HL-60 (cell line): ENCODE measurements around the gene BICD2.

ENCODE experiments used
- CTCF ChIP-seq: IDR thresholded peaks from one replicate; pipeline ENCODE4 v1.5.1; 2011; ENCODE audit warnings: low read length, control low read depth, inconsistent platforms; ENCODE audit not compliant: insufficient read depth
- GABPA ChIP-seq: IDR thresholded peaks from 2 replicates; pipeline ENCODE4 v1.6.1; 2012; ENCODE audit warnings: low read depth
- REST ChIP-seq: IDR thresholded peaks from 2 replicates; pipeline ENCODE4 v1.6.1; 2012; ENCODE audit warnings: low read depth; ENCODE audit not compliant: insufficient replicate concordance

GRCh38 chr9:92669527-92669889 lies 95.1 kb downstream of the BICD2 start:
- TF ChIP-seq CTCF (no peak), REST (no peak), GABPA (no peak)
